Tibial nerve (tissue), 4 donors: ENCODE data around the gene SDK1.

Source experiments
- CTCF ChIP-seq, 5 experiments: fragments of 200-600 bp in 3 of 5; fragments of 450-650 bp in 2 of 5; sonication (generic) in 3 of 5; IDR thresholded peaks; one replicate each; pipeline ENCODE4 v1.5.1; 2016 to 2019; ENCODE audit warnings: antibody characterized with exemption in 5 of 5, mild to moderate bottlenecking in 3 of 5, moderate library complexity in 2 of 5
- EP300 ChIP-seq, 2 donors: sonication (generic); formaldehyde crosslinking; IDR thresholded peaks; one replicate each; pipeline ENCODE4 v1.6.1; 2017; ENCODE audit warnings: antibody characterized with exemption in 2 of 2, mild to moderate bottlenecking in 1 of 2
- POLR2A ChIP-seq, 2 donors: fragments of 450-650 bp; IDR thresholded peaks; one replicate each; pipeline ENCODE4 v1.6.1; 2017; ENCODE audit warnings: antibody characterized with exemption in 2 of 2, mild to moderate bottlenecking in 2 of 2, moderate library complexity in 2 of 2

DNA sequence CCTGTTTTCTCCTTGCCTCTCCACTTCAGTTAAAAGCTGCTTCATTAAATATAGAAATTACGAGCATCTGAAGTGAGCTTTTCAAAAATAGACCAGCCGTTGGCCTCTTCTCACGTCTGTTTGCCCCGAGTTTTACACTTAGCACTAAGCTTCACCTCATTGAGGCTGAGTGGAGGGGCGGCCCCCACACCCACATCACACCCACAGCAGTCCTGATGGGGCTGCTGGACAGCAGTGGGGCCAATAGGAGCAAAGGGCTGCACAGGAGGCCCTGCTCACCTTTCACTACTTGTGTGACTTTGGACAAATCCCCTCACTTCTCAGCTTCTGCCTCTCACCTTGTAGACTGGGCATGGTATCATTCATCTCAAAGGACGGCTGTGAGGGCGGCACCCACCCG is 677.8 kb downstream of the SDK1 start:
- TF ChIP-seq CTCF (IDR thresholded peaks at IDR 0.05) (no peak), POLR2A (IDR thresholded peaks at IDR 0.05) (no peak), EP300 (IDR thresholded peaks at IDR 0.05) (no peak)
